Neural cell (in vitro differentiated cells): ENCODE measurements around the gene ITPA. TPM values are rescaled to one million over a fixed set of nuclear protein-coding genes. Genes with fewer than 3 reads are reported as not detected.

Experiments used
- H2AFZ ChIP-seq: fragments of 200-600, 300-800 bp; sonication (generic), shearing (Covaris generic); 2 replicates; pipeline ENCODE4 v1.6.0; 2014; ENCODE audit warnings: low read depth, mild to moderate bottlenecking, antibody characterized with exemption, low read length, moderate library complexity
- H3F3A ChIP-seq: fragments of 200-600 bp; shearing (Covaris generic); 2 replicates; pipeline ENCODE4 v1.6.1; 2016; ENCODE audit warnings: mild to moderate bottlenecking, moderate library complexity, mixed read lengths, antibody characterized with exemption, low read length; ENCODE audit not compliant: insufficient read depth, poor library complexity, severe bottlenecking
- H3K27ac ChIP-seq: fragments of 200-600, 300-800 bp; sonication (generic), shearing (Covaris generic); 2 replicates; pipeline ENCODE4 v1.5.1; 2014; ENCODE audit warnings: mild to moderate bottlenecking, low read length, moderate library complexity
- H3K27me3 ChIP-seq: fragments of 300-800, 200-600 bp; sonication (generic), shearing (Covaris generic); 2 replicates; pipeline ENCODE4 v1.6.0; 2014; ENCODE audit warnings: mild to moderate bottlenecking, low read depth, low read length, moderate library complexity; ENCODE audit not compliant: insufficient read depth
- H3K36me3 ChIP-seq: fragments of 300-800, 200-600 bp; sonication (generic), shearing (Covaris generic); 2 replicates; pipeline ENCODE4 v1.5.1; 2014; ENCODE audit warnings: mild to moderate bottlenecking, antibody characterized with exemption, low read length, moderate library complexity; ENCODE audit not compliant: insufficient read depth
- H3K4me2 ChIP-seq: fragments of 300-800, 200-600 bp; sonication (generic), shearing (Covaris generic); 2 replicates; pipeline ENCODE4 v1.6.0; 2014; ENCODE audit warnings: mild to moderate bottlenecking, low read length
- H3K4me3 ChIP-seq: fragments of 300-800, 200-600 bp; sonication (generic), shearing (Covaris generic); 2 replicates; pipeline ENCODE4 v1.5.1; 2014; ENCODE audit warnings: mild to moderate bottlenecking, low read length, moderate library complexity
- H3K79me2 ChIP-seq: fragments of 200-600 bp; shearing (Covaris generic); replicated peaks from 2 replicates; pipeline ENCODE4 v1.6.0; 2014; ENCODE audit warnings: mild to moderate bottlenecking, low read length, moderate library complexity; ENCODE audit not compliant: insufficient read depth
- H3K9ac ChIP-seq: fragments of 300-800, 200-600 bp; sonication (generic), shearing (Covaris generic); 2 replicates; pipeline ENCODE4 v1.6.1; 2016; ENCODE audit warnings: mild to moderate bottlenecking, low read length, mixed read lengths
- H3K9me2 ChIP-seq: fragments of 200-600 bp; shearing (Covaris generic); 2 replicates; pipeline ENCODE4 v1.6.1; 2016; ENCODE audit warnings: mild to moderate bottlenecking, low read length, mixed read lengths; ENCODE audit not compliant: insufficient read depth
- H3K9me3 ChIP-seq: fragments of 200-600, 300-800 bp; sonication (generic), shearing (Covaris generic); 2 replicates; pipeline ENCODE4 v1.6.1; 2016; ENCODE audit warnings: mild to moderate bottlenecking, mixed run types, low read length, moderate library complexity, mixed read lengths
- H4K20me1 ChIP-seq: fragments of 200-600 bp; shearing (Covaris generic); 2 replicates; pipeline ENCODE4 v1.6.1; 2016; ENCODE audit warnings: mild to moderate bottlenecking, mixed run types; ENCODE audit not compliant: insufficient read depth
- CTCF ChIP-seq: fragments of 450-650 bp; IDR thresholded peaks from 2 replicates; pipeline ENCODE4 v1.5.1; 2014; ENCODE audit warnings: antibody characterized with exemption, mild to moderate bottlenecking, moderate library complexity; ENCODE audit not compliant: poor library complexity, severe bottlenecking
- EP300 ChIP-seq: fragments of 450-650 bp; conservative IDR thresholded peaks from 2 replicates; pipeline ENCODE4 v1.6.1; 2014; ENCODE audit warnings: antibody characterized with exemption, mild to moderate bottlenecking, moderate library complexity; ENCODE audit not compliant: poor library complexity, severe bottlenecking
- EZH2 ChIP-seq: fragments of 200-600, 300-800 bp; shearing (Covaris generic), sonication (generic); IDR thresholded peaks from 2 replicates; pipeline ENCODE4 v1.6.1; 2014; ENCODE audit warnings: antibody characterized with exemption, low read length, borderline replicate concordance, mild to moderate bottlenecking; ENCODE audit not compliant: insufficient read depth, poor library complexity, severe bottlenecking
- MXI1 ChIP-seq: fragments of 450-650 bp; conservative IDR thresholded peaks from 2 replicates; pipeline ENCODE4 v1.6.1; 2014; ENCODE audit warnings: antibody characterized with exemption, mild to moderate bottlenecking; ENCODE audit not compliant: poor library complexity, severe bottlenecking
- POLR2AphosphoS5 ChIP-seq: IDR thresholded peaks from 2 replicates; pipeline ENCODE4 v1.6.1; 2012
- RAD21 ChIP-seq: fragments of 450-650 bp; conservative IDR thresholded peaks from 2 replicates; pipeline ENCODE4 v1.6.1; 2014; ENCODE audit warnings: antibody characterized with exemption, mild to moderate bottlenecking, moderate library complexity
- REST ChIP-seq: IDR thresholded peaks from 2 replicates; pipeline ENCODE4 v1.6.1; 2012; ENCODE audit warnings: borderline replicate concordance
- SMC3 ChIP-seq: fragments of 450-650 bp; conservative IDR thresholded peaks from 2 replicates; pipeline ENCODE4 v1.6.1; 2014; ENCODE audit warnings: antibody characterized with exemption, mild to moderate bottlenecking, moderate library complexity; ENCODE audit not compliant: poor library complexity
- TAF1 ChIP-seq: IDR thresholded peaks from 2 replicates; pipeline ENCODE4 v1.6.1; 2012; ENCODE audit warnings: low read depth
- polyA plus RNA-seq: library from polyadenylated mRNA; depleted of rRNA; stranded (reverse); fragments of >200 nt; gene quantifications from 2 replicates; pipeline ENCODE4 v1.2.3, GENCODE V29; 2014

ITPA gene
- polyA plus RNA-seq, 1 donor from 2014 or later = 87.1 TPM

- no peaks in the 10 kb centered on the region for H3K36me3 ChIP-seq
- no peak overlapping the region for H3K4me2 ChIP-seq
These were observed 40.8 kb downstream of the ITPA start for GRCh38 chr20:3250091-3250504.

GRCh38 chr20:3251806-3252205 is 42.5 kb downstream of the ITPA start:
- peaks cover 29% of the 10 kb centered on the region for H3K27me3 ChIP-seq
- TF ChIP-seq MXI1 (no peak), EZH2 (no peak), RAD21 (no peak), CTCF (no peak), TAF1 (no peak), POLR2AphosphoS5 (no peak), SMC3 (no peak), REST (no peak), EP300 (no peak)
- H3K79me2 ChIP-seq = no peaks in the 10 kb centered on the region
- no peak overlapping the region for H3K9ac ChIP-seq
- no peaks in the 10 kb centered on the region for H3K9me3 ChIP-seq
- no peak overlapping the region for H2AFZ ChIP-seq
- H3K4me3 ChIP-seq = no peak overlapping the region
- no peaks in the 10 kb centered on the region for H3K36me3 ChIP-seq
- H3F3A ChIP-seq = no peaks in the 10 kb centered on the region
- H3K27ac ChIP-seq = no peak overlapping the region
- no peaks in the 10 kb centered on the region for H4K20me1 ChIP-seq
- H3K4me2 ChIP-seq = no peak overlapping the region
- H3K9me2 ChIP-seq = no peaks in the 10 kb centered on the region

More at GRCh38 chr20:3250091-3250504, 40.8 kb downstream of the ITPA start:
- no peaks in the 10 kb centered on the region for H3K79me2 ChIP-seq
- no peak overlapping the region for H3K9ac ChIP-seq
- H3K27ac ChIP-seq = no peak overlapping the region
- H3K4me3 ChIP-seq = no peak overlapping the region
- peaks cover 29% of the 10 kb centered on the region for H3K27me3 ChIP-seq
- peak; percentile 12 for TF ChIP-seq CTCF
- TF ChIP-seq SMC3 = no peak
- H3K9me3 ChIP-seq = no peaks in the 10 kb centered on the region
- no peak overlapping the region for H2AFZ ChIP-seq
- H3F3A ChIP-seq = no peaks in the 10 kb centered on the region
- H3K9me2 ChIP-seq = no peaks in the 10 kb centered on the region
- H4K20me1 ChIP-seq = no peaks in the 10 kb centered on the region
